Ishikawa (cell line): ENCODE data around the gene HGS.
A peak's percentile ranks its signal among the peaks of the same experiment; 100 is the strongest.

Source experiments
- CEBPB ChIP-seq: IDR thresholded peaks from 2 replicates; pipeline ENCODE4 v1.6.1; 2012
- CREB1 ChIP-seq: IDR thresholded peaks from 2 replicates; pipeline ENCODE4 v1.6.1; 2012; ENCODE audit warnings: low read depth
- EGR1 ChIP-seq: IDR thresholded peaks from 2 replicates; pipeline ENCODE4 v1.6.1; 2012
- EP300 ChIP-seq: IDR thresholded peaks from 2 replicates; pipeline ENCODE4 v1.6.1; 2012; ENCODE audit warnings: borderline replicate concordance
- FOXM1 ChIP-seq: IDR thresholded peaks from 2 replicates; pipeline ENCODE4 v1.6.1; 2012; ENCODE audit warnings: low read depth, borderline replicate concordance
- NFIC ChIP-seq: IDR thresholded peaks from 2 replicates; pipeline ENCODE4 v1.6.1; 2012
- RAD21 ChIP-seq: IDR thresholded peaks from 2 replicates; pipeline ENCODE4 v1.6.1; 2012; ENCODE audit warnings: low read depth
- REST ChIP-seq: IDR thresholded peaks from 2 replicates; pipeline ENCODE4 v1.6.1; 2012; ENCODE audit warnings: low read depth, mild to moderate bottlenecking
- TAF1 ChIP-seq: IDR thresholded peaks from 2 replicates; pipeline ENCODE4 v1.6.1; 2012; ENCODE audit warnings: low read depth, mild to moderate bottlenecking
- TCF12 ChIP-seq: IDR thresholded peaks from 2 replicates; pipeline ENCODE4 v1.6.1; 2012; ENCODE audit warnings: low read depth
- TEAD4 ChIP-seq: IDR thresholded peaks from 2 replicates; pipeline ENCODE4 v1.6.1; 2012
- YY1 ChIP-seq: IDR thresholded peaks from 2 replicates; pipeline ENCODE4 v1.6.1; 2012; ENCODE audit warnings: low read depth
- ZBTB7A ChIP-seq: IDR thresholded peaks from 2 replicates; pipeline ENCODE4 v1.6.1; 2012; ENCODE audit warnings: low read depth
- TF ChIP-seq, protein P1 (sequence below): IDR thresholded peaks from 2 replicates; pipeline ENCODE4 v1.6.1; 2012
- TF ChIP-seq, protein P2 (sequence below): IDR thresholded peaks from 2 replicates; pipeline ENCODE4 v1.6.1; 2012

HGS gene

GRCh38 chr17:81733507-81734404 lies 49.9 kb downstream of the HGS start:
- peak; percentile 94 for TF ChIP-seq RAD21
- TF ChIP-seq EP300, result no peak

GRCh38 chr17:81734405-81735263 lies 50.8 kb downstream of the HGS start:
- TF ChIP-seq REST (no peak), TEAD4 (no peak), FOXM1 (no peak), ZBTB7A (no peak), EGR1 (no peak), CREB1 (no peak), YY1 (no peak), NFIC (no peak), TCF12 (no peak), EP300 (no peak), RAD21 (no peak), CEBPB (no peak), TAF1 (no peak)
- TF ChIP-seq, protein P1, sequence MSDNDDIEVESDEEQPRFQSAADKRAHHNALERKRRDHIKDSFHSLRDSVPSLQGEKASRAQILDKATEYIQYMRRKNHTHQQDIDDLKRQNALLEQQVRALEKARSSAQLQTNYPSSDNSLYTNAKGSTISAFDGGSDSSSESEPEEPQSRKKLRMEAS, result no peak
- TF ChIP-seq, protein P2, sequence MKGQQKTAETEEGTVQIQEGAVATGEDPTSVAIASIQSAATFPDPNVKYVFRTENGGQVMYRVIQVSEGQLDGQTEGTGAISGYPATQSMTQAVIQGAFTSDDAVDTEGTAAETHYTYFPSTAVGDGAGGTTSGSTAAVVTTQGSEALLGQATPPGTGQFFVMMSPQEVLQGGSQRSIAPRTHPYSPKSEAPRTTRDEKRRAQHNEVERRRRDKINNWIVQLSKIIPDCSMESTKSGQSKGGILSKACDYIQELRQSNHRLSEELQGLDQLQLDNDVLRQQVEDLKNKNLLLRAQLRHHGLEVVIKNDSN, result no peak

DNA sequence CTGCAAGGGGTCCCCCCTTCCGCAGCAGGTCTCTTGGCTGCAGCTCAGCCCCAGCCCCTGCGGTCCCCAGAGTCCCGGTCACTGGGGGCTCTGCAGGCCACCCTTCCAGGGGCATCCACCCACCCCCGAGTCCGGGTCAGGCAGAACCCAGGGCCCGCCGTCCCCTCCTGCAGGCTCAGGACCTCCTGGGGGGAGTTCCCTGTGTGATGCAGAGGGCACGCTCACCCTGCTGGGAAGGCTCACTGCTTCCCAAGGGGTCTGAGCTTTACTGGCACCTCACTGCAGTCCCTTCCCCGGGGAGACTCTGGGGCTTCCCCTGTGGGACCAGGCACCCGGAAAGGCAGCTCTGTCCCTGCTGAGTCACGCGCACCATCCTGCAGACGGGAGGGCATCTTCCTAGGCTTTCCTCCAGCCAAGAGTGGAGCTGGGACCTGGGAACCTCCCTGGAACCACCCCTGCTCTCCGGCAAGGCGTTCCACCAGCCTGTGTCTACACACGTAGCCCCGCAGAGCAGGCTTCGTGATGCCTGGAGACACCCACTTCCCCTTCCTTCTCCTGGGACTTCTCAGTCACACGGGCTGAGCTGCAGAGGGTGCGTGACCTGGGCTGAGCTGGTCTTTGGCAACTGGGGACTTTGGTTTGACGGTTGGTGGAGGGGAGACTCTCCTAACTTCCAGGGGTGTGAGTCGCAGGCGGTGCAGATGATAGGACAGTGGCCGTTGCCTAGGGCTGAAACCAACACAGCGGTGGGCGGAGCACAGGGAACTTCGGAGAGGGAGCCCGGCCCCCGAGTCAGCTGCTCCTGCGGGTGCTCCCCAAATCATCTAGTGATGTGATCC lies 51.7 kb downstream of the HGS start:
- TF ChIP-seq CREB1, result no peak
- TF ChIP-seq ZBTB7A, result no peak
- TF ChIP-seq NFIC, result no peak
- TF ChIP-seq TCF12, result no peak
- TF ChIP-seq, protein P1, result peak; percentile 60; the same call in 1 of the 2 replicates
- TF ChIP-seq TAF1, result no peak

- TF ChIP-seq REST (no peak), TAF1 (no peak), ZBTB7A (no peak), TCF12 (no peak), CREB1 (no peak), FOXM1 (no peak), YY1 (no peak), NFIC (no peak), EP300 (no peak), CEBPB (no peak), RAD21 (no peak)
- TF ChIP-seq, protein P2, result no peak
Observed at GRCh38 chr17:81737947-81738800, 54.4 kb downstream of the HGS start.
